ENCODE measurements around the gene TAOK1.

DNA sequence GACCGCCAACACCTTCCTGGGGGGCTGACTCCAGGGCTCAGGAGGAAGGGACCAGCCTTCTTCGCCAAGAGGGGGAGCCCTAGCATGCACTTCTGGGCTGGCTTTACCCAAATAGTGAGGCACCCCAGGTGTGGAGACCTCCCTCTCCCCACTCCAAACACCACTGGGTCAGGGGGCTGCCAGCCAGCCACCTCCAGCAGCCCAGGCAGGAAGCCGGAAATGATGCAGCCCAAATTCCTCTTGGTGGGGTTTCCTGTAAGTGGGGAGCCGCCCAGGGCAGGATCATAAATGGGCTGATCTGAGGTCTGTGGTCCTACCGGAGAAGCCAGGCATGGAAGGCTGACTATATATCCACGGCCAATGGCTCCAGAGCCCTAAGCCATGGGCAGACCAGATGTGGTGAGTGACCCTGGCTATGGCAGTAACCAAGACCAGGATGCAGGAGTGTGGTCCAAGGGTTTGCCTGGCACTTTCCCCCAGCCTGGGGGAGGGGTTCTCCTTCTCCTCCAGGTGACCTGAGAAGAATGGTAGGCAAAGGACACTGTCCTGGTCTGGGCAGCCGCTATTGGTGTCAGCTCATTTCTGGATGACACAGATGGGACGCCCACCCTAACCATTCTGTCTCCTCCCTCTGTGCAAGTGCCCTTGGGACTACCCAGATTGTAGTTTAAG lies 195.1 kb downstream of the TAOK1 start:
- TF ChIP-seq EP300 (IDR thresholded peaks at IDR 0.05; ENCODE audit: borderline replicate concordance) (no peak), FOXM1 (IDR thresholded peaks at IDR 0.05; ENCODE audit: borderline replicate concordance, low read depth) (no peak), RAD21 (IDR thresholded peaks at IDR 0.05; ENCODE audit: low read depth) (no peak), TAF1 (IDR thresholded peaks at IDR 0.05; ENCODE audit: low read depth) (no peak), CREB1 (IDR thresholded peaks at IDR 0.05; ENCODE audit: low read depth) (no peak), TEAD4 (IDR thresholded peaks at IDR 0.05) (no peak)
